Measurements from ENCODE around the gene DPYD.

DPYD gene

GRCh38 chr1:97488530-97488929, 432.3 kb downstream of the DPYD start:
- no peak for TF ChIP-seq CTCF (IDR thresholded peaks at IDR 0.05; ENCODE audit: extremely low read depth, insufficient read depth, missing control alignments)
- DNase-seq (ENCODE audit: low spot score), result no peak
- in situ Hi-C loops (cut with MboI; ENCODE audit: low pct_unique_long_range_greater_than_20kb, low sequenced_read_pairs, unreplicated experiment), result no loop called here

- in situ Hi-C loops (cut with MboI; ENCODE audit: low pct_unique_long_range_greater_than_20kb, low sequenced_read_pairs, unreplicated experiment), result no loop called here
- TF ChIP-seq CTCF (IDR thresholded peaks at IDR 0.05; ENCODE audit: extremely low read depth, insufficient read depth, missing control alignments), result no peak
- no peak for DNase-seq (ENCODE audit: low spot score)
These were observed 438.8 kb downstream of the DPYD start for GRCh38 chr1:97482022-97482421.

- in situ Hi-C loops (cut with MboI; ENCODE audit: low pct_unique_long_range_greater_than_20kb, low sequenced_read_pairs, unreplicated experiment), result no loop called here
- no peak for TF ChIP-seq CTCF (IDR thresholded peaks at IDR 0.05; ENCODE audit: extremely low read depth, insufficient read depth, missing control alignments)
- DNase-seq (ENCODE audit: low spot score), result no peak
These were observed 453.4 kb downstream of the DPYD start for GRCh38 chr1:97467445-97467844.

GRCh38 chr1:97464305-97464704, 456.5 kb downstream of the DPYD start:
- TF ChIP-seq CTCF (IDR thresholded peaks at IDR 0.05; ENCODE audit: extremely low read depth, insufficient read depth, missing control alignments), result no peak
- DNase-seq (ENCODE audit: low spot score), result no peak
- in situ Hi-C loops (cut with MboI; ENCODE audit: low pct_unique_long_range_greater_than_20kb, low sequenced_read_pairs, unreplicated experiment), result no loop called here

- no peak for TF ChIP-seq CTCF (IDR thresholded peaks at IDR 0.05; ENCODE audit: extremely low read depth, insufficient read depth, missing control alignments)
These were observed 459.1 kb downstream of the DPYD start for GRCh38 chr1:97461782-97462181.

GRCh38 chr1:97457446-97458089, 463.3 kb downstream of the DPYD start:
- no peak for DNase-seq (ENCODE audit: low spot score)
- in situ Hi-C loops (cut with MboI; ENCODE audit: low pct_unique_long_range_greater_than_20kb, low sequenced_read_pairs, unreplicated experiment), result no loop called here
- no peak for TF ChIP-seq CTCF (IDR thresholded peaks at IDR 0.05; ENCODE audit: extremely low read depth, insufficient read depth, missing control alignments)

More at GRCh38 chr1:97461782-97462181, 459.1 kb downstream of the DPYD start:
- peak; percentile 11 for DNase-seq (ENCODE audit: low spot score)
- in situ Hi-C loops (cut with MboI; ENCODE audit: low pct_unique_long_range_greater_than_20kb, low sequenced_read_pairs, unreplicated experiment), result no loop called here

All from GM13977 (cell line).